T-helper 22 cell (primary cell): ENCODE results near the gene CCDC77.
"Not testable (repeated sequence)": the region's sequence is repeated elsewhere in the genome, so short reads cannot be mapped to it uniquely, and the experiment has no call there.

ENCODE experiments used
- DNase-seq: peaks from one replicate; pipeline ENCODE4 v3.0.0-alpha.2; 2020; ENCODE audit warnings: low read depth

The CCDC77 gene

GRCh38 chr12:401235-402028 lies at the start of gene CCDC77:
TSS of gene CCDC77 (plus strand) at chr12:401644. CDS start at chr12:409384, 7,740 bp downstream.
- DNase-seq: peak; percentile 83

- no peak for DNase-seq
Observed at GRCh38 chr12:356276-356988, 45.0 kb upstream of the CCDC77 start.

DNA sequence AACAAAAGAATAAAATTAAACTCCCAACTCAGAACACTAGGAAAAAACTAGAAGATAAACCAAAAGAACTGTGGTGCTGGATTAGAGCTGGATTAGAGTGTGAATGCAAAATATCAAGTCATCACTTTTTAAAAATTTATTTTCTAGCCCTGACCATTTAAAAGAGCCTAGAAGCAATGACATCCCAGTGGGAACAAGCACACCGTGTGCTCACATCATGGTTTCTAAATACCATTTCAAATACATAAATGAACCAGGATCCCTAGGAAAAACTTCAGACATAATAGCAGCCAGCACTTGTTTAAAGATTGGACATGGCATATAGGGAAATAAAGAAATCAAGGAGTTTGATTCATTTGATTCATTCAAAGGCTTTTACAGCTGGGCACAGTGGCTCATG lies 42.4 kb upstream of the CCDC77 start:
- DNase-seq: no peak

DNA sequence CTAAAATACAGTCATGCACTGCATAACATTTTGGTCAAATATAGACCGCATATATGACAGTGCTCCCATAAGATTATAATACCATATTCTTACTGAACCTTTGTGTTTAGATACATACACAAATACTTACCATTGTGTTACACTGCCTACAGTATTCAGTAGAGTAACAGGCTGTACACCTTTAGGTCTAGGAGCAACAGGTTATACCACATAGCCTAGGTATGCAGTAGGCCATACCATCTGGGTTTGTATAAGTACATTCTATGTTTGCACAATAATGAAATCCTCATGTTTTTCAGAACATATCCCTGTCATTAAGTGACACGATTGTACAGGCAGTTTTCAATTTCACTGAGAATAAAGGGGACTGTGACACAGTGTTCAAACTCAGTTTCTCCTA lies 34.6 kb upstream of the CCDC77 start:
- DNase-seq: no peak

GRCh38 chr12:367972-368371 lies 33.5 kb upstream of the CCDC77 start:
- no peak for DNase-seq

DNA sequence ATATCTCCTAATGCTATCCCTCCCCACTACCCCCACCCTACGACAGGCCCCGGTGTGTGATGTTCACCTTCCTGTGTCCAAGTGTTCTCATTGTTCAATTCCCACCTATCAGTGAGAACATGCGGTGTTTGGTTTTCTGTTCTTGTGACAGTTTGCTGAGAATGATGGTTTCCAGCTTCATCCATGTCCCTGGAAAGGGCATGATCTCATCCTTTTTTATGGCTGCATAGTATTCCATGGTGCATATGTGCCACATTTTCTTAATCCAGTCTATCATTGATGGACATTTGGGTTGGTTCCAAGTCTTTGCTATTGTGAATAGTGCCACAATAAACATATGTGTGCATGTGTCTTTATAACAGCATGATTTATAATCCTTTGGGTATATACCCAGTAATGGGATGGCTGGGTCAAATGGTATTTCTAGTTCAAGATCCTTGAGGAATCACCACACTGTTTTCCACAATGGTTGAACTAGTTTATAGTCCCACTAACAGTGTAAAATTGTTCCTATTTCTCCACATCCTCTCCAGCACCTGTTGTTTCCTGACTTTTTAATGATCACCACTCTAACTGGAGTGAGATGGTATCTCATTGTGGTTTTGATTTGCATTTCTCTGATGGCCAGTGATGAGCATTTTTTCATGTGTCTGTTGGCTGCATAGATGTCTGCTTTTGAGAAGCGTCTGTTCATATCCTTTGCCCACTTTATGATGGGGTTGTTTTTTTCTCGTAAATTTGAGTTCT lies 30.5 kb upstream of the CCDC77 start:
- not testable (repeated sequence) for DNase-seq

DNA sequence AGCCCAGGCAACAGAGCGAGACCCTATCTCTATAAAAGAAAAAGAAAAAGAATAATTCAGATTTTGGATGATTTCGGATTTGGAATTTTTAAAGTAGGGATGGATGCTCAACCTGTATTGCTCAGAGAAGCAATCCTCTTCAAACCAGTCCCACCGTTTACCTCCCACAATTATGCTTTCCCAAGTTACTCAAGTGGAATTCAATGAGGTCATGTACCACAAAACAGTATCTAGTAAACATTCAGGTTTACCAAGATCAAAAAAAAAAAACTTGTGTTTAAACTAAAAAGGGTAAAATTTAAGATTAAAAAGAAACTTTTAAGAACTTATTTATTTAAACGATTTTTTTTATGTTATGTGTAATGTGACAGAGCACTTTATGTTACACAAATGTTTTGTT lies 14.8 kb upstream of the CCDC77 start:
- DNase-seq: no peak

GRCh38 chr12:388012-388411 lies 13.4 kb upstream of the CCDC77 start:
- DNase-seq: no peak

DNA sequence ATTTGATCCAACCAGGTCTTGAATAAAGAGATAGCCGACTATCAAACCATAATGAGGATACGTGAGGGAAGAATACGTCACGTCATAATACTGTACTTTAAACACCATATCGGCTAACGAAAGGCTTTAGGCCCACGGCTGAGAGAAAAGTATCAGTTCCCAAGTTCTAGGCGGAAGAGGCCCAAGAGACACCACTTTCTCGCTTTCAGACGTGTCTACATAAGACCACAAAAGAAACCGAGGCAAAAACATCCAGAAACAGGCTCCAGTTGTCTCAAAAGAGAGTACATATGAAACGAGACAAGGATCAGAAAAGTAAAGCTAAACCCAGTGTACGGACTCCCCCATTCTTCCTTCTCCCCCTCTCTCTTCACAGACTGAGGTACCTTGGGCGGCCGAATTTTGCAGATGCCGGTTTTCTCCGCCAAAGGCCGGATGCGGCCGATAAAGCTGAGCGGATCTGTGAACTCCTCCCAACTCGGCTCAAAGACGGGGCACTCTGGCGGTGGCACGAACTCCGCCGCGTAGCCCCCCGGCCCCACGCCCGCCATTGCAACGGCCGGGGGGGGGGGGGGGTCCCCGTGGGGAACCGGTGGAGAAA lies 12.8 kb upstream of the CCDC77 start:
- DNase-seq: peak; percentile 34

- peak; percentile 84 for DNase-seq
Observed at GRCh38 chr12:389142-390096, 12.0 kb upstream of the CCDC77 start, which contains the start of gene KDM5A. TSS of gene KDM5A (minus strand) at chr12:389320. CDS start at chr12:389091, 229 bp downstream.

- DNase-seq: no peak
Observed at GRCh38 chr12:400828-401227, 616 bp upstream of the CCDC77 start.

DNA sequence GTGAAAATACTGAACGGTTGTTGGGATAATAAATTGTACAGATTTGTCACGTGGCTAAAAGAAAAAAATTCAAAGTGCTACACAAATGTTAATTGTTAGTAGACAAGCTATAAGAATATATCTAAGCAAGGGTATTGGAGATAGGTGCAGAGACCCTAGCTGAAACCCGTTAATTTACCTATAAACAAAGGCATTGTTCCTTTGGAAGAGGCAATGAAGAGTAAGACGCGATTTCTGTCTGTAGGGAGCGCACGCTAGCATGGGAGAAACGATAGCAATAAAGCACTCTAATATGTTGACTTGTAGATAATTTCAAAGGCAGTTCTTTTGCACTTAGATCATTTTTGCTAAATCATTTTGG lies 565 bp downstream of the CCDC77 start:
- no peak for DNase-seq

DNA sequence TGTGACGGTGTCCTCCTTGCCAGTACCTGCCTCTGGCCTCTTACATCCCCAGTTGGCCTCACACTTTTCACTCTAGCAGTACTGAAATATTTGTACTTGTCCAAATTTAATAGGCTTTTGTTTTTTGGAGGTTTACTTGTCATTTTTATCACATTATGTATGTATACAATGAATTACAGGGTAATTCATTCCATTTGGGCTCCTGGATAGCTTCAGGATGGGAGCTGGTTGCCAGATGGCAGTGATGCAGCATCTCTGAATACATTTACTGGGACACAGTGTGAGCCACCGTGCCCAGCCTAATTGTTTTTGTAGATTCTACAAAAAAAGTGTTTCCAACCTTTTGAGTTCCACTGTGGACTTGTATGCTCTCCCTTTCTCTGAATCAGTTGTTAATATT lies 13.4 kb downstream of the CCDC77 start:
- no peak for DNase-seq

DNA sequence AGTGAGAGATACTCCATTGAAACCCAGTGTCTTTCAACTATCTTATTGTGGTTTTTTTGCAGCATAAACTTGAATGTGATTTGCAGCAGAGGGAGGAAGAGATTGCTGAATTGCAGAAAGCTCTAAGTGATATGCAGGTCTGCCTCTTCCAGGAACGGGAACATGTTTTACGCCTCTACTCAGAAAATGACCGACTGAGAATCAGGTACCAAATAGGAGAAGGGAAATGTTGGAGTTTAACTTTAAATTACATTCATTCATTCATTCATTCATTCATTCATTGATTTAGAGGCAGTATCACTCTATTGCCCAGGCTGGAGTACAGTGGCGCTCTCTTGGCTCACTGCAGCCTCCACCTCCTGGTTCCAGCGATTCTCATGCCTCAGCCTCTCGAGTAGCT lies 17.0 kb downstream of the CCDC77 start:
- DNase-seq: no peak

GRCh38 chr12:422526-422925 lies 21.1 kb downstream of the CCDC77 start:
- DNase-seq: no peak

GRCh38 chr12:435737-436136 lies 34.3 kb downstream of the CCDC77 start:
- not testable (repeated sequence) for DNase-seq

- no peak for DNase-seq
Observed at GRCh38 chr12:442235-442884, 40.9 kb downstream of the CCDC77 start.

DNA sequence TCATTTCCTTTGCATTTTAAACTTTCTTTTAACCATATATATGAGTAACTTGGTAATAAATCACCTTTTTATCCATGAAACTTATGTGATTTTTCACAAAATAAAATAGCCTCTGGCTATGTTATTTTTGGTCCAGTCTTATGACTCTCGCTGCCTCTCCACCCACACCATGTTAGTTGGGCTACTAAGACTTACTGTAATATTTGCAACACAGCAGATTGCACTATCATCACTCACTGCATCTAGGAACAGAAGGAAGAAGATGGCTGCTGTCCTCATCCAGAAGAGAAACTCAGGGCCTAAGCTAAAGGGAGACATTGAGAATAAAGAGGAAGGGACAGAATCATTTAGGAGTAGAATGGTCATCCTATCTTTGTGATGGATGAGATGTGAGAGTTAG lies 45.7 kb downstream of the CCDC77 start:
- no peak for DNase-seq

- no peak for DNase-seq
Observed at GRCh38 chr12:449203-449602, 47.8 kb downstream of the CCDC77 start.

DNA sequence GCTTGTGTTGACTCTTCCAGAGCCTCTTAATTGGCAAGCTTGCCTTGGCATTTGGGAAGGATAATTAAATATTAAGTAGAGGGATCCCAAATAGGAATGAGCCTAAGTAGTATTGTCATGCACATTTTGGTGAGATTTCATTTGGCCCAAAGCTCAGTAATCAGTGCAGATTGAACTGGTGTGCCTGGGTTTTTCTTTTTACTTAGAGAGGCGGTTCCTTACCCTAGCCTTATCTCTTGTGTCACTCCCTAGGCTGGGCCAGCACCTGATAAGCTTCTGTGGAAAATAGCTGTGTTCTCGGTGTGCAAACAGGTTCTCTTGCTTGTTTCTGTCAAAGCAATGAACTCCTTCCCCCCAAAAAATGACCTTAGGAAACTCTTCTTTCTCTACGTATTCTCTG lies 49.0 kb downstream of the CCDC77 start:
- DNase-seq: no peak
